Stimulated activated CD8-positive, alpha-beta memory T cell treated with anti-CD3 and anti-CD28 coated beads, Interleukin-7, amount 100 ng/mL, for 48 hours (primary cell): ENCODE data around the gene TCOF1.

ENCODE experiments used
- DNase-seq, 2 donors: peaks; one replicate each; pipeline ENCODE4 v3.0.0-alpha.2; 2020; ENCODE audit warnings: low read depth in 1 of 2; ENCODE audit errors: extremely low read depth in 1 of 2

Gene TCOF1

DNA sequence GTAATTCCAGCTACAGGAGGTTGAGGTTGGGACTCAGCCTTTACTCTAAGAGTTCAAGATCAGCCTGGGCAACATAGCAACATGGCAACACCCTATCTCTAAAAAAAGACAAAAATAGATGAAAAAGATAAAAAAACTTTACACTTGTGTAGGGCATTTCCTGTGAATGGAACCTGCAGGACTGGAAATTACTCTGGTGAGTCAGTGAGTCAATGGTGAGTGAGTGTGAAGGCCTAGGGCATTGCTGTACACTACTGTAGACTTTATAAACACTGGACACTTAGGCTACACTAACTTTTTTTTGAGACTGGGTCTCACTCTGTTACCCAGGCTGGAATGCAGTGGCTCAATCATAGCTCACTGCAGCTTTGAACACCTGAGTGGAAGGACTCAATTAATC, 35.3 kb upstream of the TCOF1 start:
- DNase-seq, result no peak

- no peak for DNase-seq
These were observed 34.4 kb upstream of the TCOF1 start for GRCh38 chr5:150323092-150323491.

- no peak for DNase-seq
These were observed 33.7 kb upstream of the TCOF1 start for GRCh38 chr5:150323819-150324218.

DNA sequence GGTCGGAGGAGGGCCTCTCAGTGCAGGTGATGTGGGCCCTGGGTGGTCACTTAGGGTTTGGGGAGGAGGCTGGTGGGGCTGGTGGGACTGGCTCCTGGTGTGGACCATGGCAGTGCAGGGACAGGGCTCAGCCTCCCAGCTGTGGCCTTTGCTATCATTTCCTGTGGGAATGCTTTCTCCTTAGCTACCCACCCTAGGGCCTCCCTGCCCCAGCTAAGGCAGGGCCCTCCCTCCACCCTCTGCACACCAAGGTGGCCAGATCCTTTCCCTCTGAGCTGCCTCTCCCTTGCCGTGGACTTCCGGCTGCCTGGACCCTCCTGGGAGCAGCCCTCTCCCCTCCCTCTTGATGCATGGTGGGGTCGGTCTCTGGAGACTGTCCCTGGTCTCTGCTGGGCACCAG, 32.1 kb upstream of the TCOF1 start:
- DNase-seq, result no peak

DNA sequence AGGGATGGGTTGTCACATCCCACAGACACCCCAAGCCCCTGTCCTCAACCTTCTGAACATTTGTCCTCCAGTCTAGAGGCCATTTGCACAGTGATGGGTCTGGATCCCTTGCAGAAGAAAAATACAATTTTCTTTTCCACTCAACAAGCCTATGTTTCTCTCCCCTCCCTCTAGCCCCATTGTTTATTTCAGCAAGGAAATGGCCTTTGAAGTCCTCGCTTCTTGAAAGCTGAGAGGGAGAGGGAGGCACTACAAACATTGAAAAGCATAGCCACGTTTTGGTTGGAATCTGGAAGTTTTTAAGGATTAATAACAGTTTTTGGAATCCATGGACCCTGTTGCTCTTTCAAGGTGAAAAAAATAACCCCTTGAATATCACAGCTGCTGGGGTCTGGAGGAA, 30.8 kb upstream of the TCOF1 start:
- DNase-seq, result no peak

- no peak for DNase-seq
These were observed 30.4 kb upstream of the TCOF1 start for GRCh38 chr5:150327139-150327538.

DNA sequence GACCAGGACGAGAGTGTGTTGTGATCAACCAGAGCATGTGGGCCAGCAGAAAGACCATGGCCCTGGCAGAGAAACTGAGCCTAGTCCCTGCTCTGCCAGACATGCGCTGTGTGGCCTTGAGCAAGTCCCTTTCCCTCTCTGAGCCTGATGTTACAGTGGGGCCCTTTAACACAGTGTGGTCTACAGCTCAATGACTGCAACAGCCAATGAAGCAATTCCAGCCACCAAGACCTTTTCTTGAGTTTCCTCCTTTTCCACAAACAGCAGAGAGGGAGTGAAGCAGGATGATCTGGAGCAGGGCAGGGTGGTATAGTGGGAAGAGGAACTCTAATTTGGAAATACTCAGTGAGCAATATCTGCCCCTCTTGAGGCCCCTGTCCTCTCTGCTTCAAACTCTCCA, 29.0 kb upstream of the TCOF1 start:
- DNase-seq, result no peak

- no peak for DNase-seq
These were observed 28.5 kb upstream of the TCOF1 start for GRCh38 chr5:150329038-150329437.

- no peak for DNase-seq
These were observed 27.3 kb upstream of the TCOF1 start for GRCh38 chr5:150329881-150330876.

DNA sequence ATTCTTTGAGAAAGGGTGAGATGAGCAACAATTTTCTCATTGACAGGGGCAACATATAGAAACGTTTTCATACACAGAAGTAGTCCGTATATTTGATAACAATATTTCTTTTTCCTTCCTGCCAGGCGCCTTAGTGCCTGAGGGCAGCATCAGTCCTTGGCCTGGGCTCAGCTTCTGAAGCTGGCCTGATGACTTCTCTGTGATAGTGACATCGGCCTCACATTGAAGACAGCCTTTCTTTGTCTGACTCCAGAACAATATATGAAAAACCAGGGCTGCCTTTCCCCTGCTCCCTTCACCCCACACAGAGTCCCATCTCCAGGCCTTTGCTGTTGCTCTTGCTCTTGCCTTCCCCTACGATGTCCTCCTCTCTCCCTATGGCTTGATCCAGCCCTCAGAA, 24.1 kb upstream of the TCOF1 start:
- no peak for DNase-seq

DNA sequence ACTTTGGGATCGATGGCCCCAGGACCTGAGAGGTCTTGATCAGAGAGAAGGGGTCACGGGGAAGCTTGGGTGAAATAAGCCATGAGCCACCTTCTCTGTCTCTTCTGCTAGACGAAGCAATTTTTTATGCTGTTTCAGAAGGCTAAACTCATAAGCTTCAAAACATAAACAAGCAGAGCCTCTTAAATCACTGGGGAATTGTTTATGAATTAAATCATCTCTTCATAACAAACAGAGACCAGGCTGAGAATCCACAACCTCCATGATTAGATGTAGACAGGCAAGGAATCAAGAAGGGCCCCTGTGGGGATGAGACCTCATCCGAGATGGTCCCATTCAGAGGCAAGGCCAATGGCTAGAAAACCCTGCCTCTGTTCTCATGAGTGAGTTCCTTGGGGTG, 21.7 kb upstream of the TCOF1 start:
- no peak for DNase-seq

- no peak for DNase-seq
These were observed 19.0 kb upstream of the TCOF1 start for GRCh38 chr5:150338546-150338945.

DNA sequence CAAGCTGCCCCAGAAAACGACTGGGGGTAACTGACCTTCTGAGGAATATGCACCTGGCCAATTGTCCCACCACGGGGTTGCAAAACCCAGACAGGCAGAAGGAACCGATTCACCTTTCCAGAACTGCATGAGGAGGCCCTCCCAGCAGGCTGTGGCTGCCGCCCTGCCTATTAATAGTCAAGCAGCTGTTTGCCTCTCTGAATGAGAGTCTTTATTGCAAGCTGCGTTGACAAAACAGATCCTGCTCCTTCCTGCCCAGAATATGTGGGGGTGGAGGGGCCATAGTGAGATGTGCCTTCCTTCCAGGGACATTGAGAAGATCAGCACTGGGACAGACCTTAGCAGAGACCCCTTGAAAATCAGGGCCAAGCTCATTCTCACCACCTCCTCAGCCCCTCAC, 18.3 kb upstream of the TCOF1 start:
- DNase-seq, result no peak

DNA sequence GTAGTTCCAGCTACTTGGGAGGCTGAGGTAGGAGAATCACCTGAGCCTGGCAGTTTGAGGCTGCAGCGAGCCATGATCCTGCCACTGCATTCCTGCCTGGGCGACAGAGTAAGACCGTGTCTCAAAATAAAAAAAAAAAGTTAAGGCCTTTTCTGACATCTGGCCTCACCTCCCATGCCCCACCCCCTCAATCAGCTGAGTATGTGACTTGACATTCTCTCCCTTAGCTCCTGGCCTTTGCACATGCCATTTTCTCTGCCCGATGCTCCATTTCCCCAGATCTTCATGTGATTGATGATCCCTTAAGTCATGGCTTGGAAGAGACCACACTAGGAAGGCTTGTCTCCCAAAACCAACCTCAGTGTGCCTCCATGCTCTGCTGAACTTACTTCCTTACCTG, 17.7 kb upstream of the TCOF1 start:
- no peak for DNase-seq

DNA sequence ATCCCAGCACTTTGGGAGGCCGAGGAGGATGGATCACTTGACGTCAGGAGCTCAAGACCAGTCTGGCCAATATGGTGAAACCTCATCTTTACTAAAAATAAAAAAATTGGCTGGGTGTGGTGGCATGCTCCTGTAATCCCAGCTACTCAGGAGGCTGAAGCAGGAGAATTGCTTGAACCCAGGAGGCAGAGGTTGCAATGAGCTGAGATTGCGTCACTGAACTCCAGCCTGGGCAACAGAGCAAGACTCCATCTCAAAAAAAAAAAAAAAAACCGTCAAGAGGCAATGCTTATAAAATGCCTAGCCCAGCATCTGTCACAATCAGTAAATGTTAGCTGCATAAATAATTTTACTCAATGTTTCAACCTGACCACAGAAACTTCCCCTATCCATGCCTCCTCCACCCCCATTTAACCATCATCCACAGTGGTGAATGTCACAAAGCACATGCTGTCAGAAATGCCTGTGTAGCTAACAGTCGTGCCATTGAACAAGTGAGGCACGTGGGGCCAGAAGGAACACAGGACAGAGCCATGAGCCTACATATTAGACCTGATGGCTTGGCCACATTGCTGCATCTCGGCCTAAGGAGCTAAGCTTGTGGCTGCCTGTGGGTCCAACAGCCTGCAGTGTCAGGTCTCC, 16.8 kb upstream of the TCOF1 start:
- DNase-seq, result no peak

DNA sequence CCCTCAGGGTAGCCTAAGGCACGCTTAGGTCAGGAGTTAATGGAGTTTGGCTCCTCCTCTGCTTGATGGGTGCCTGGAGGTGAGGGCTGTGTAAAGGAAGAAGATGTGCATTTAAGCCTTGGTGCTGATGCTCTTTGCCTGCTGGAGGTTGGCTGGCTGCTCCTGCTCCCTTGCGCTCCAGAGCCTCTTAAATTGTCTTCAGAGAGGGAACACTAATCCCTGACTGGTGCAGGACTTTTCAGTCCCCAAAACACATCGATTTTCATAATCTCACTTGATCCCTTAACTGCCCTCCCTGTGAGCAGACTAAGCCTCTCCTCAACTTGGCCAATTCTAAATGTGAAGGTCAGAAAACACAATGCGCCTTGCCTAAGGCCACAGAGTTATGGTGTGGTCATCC, 16.2 kb upstream of the TCOF1 start:
- DNase-seq, result no peak

DNA sequence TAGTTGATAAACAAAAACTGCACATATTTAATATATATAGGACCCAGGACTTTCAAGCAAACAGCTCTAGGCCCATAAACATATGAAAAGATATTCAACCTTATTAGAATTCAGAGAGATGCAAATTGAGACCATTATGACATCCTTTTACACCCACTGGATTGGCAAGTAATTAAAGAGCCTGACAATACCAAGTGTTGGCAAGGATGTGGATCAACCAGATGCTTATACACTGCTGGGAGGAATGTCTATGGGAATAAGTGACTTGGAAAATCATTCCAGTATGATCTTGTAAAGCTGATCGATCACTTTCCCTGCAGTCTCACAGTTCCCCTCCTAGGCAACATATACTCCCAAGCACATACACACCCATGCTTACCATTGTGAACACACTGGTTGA, 15.5 kb upstream of the TCOF1 start:
- no peak for DNase-seq

- DNase-seq, result no peak
These were observed 14.9 kb upstream of the TCOF1 start for GRCh38 chr5:150342583-150342982.

DNA sequence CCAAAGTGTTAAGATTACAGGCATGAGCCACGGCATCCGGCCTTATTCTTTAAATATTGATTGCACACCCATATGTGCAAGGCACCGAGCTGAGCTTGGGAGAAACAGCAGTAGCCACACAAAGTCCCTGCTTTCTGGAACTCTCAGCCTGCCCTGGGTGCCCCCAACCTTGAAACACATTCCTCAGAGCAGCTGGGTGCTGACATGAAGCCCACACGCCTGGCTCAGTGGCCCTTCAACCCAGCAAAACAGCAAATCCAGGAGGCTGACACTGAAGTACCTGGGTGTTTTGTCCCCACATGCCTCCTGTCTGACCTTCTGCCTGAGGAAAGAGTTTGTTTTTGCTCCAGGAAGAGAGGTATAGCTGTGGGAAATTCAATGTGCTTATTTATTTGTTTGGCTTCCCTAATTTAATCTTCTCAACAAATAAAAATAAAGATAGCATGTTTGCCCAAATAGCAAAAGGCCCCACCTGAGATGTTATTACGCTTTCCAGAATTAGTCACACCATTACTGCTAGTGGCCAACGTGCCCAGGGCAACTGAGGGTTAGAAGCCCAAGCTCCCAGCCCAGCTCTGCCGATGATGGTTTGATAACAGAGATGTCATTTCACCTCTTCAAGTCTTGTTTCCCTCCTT, 13.4 kb upstream of the TCOF1 start:
- no peak for DNase-seq

GRCh38 chr5:150345716-150346115, 11.8 kb upstream of the TCOF1 start:
- no peak for DNase-seq

- no peak for DNase-seq
These were observed 10.9 kb upstream of the TCOF1 start for GRCh38 chr5:150346592-150346991.

GRCh38 chr5:150347003-150347402, 10.5 kb upstream of the TCOF1 start:
- DNase-seq, result no peak
